Muscle layer of duodenum (tissue), 2 donors: ENCODE data around the gene ELMO1.

ENCODE experiments used
- H3K27ac ChIP-seq: one replicate; pipeline ENCODE4 v1.7.0; 2013; ENCODE audit warnings: mild to moderate bottlenecking, low read length
- H3K27me3 ChIP-seq: one replicate; pipeline ENCODE4 v1.7.0; 2013; ENCODE audit warnings: low read depth, mild to moderate bottlenecking, control low read depth, low read length
- H3K36me3 ChIP-seq, 2 donors: one replicate each; pipeline ENCODE4 v1.7.0; 2013; ENCODE audit warnings: low read length in 2 of 2, control low read depth in 1 of 2, mild to moderate bottlenecking in 1 of 2; ENCODE audit not compliant: insufficient read depth in 2 of 2, control insufficient read depth in 1 of 2
- H3K4me1 ChIP-seq, 2 donors: one replicate each; pipeline ENCODE4 v1.7.0; 2013; ENCODE audit warnings: low read length in 2 of 2, mild to moderate bottlenecking in 2 of 2, control low read depth in 1 of 2, moderate library complexity in 1 of 2; ENCODE audit not compliant: insufficient read depth in 2 of 2, control insufficient read depth in 1 of 2
- H3K4me3 ChIP-seq, 2 donors: one replicate each; pipeline ENCODE4 v1.7.0; 2013; ENCODE audit warnings: low read length in 2 of 2, low read depth in 1 of 2, mild to moderate bottlenecking in 1 of 2
- H3K9me3 ChIP-seq, 2 donors: one replicate each; pipeline ENCODE4 v1.7.0; 2013; ENCODE audit warnings: low read length in 2 of 2, control low read depth in 1 of 2, mild to moderate bottlenecking in 1 of 2; ENCODE audit not compliant: control insufficient read depth in 1 of 2
- donor health status: healthy.

The ELMO1 gene

GRCh38 chr7:37379546-37380277 lies 69.0 kb downstream of the ELMO1 start:
- Histone ChIP-seq H3K4me3 (no peak overlapping the region), H3K4me1 (no peaks in the 10 kb centered on the region), H3K9me3 (peaks cover 0 to 17% of the 10 kb centered on the region in 2 donors), H3K27me3 (no peaks in the 10 kb centered on the region), H3K36me3 (no peaks in the 10 kb centered on the region), H3K27ac (no peak overlapping the region)

- Histone ChIP-seq H3K27ac (no peak overlapping the region), H3K36me3 (no peaks in the 10 kb centered on the region), H3K9me3 (peaks cover 0 to 17% of the 10 kb centered on the region in 2 donors), H3K27me3 (no peaks in the 10 kb centered on the region), H3K4me1 (no peaks in the 10 kb centered on the region), H3K4me3 (no peak overlapping the region)
These were observed 71.4 kb downstream of the ELMO1 start for GRCh38 chr7:37377231-37377630.

- no peaks in the 10 kb centered on the region for H3K36me3 ChIP-seq
- H3K9me3 ChIP-seq: peaks cover 0 to 17% of the 10 kb centered on the region in 2 donors
- H3K27me3 ChIP-seq: no peaks in the 10 kb centered on the region
- no peak overlapping the region for H3K27ac ChIP-seq
- H3K4me3 ChIP-seq: no peak overlapping the region
- H3K4me1 ChIP-seq: no peaks in the 10 kb centered on the region
These were observed 72.3 kb downstream of the ELMO1 start for GRCh38 chr7:37376386-37376785.

- no peaks in the 10 kb centered on the region for H3K4me1 ChIP-seq
- no peak overlapping the region for H3K4me3 ChIP-seq
- H3K36me3 ChIP-seq: no peaks in the 10 kb centered on the region
- peaks cover 0 to 17% of the 10 kb centered on the region in 2 donors for H3K9me3 ChIP-seq
- no peak overlapping the region for H3K27ac ChIP-seq
- H3K27me3 ChIP-seq: no peaks in the 10 kb centered on the region
These were observed 75.9 kb downstream of the ELMO1 start for GRCh38 chr7:37372750-37373149.

GRCh38 chr7:37371755-37372154 lies 76.9 kb downstream of the ELMO1 start:
- Histone ChIP-seq H3K9me3 (peaks cover 0 to 11% of the 10 kb centered on the region in 2 donors), H3K27ac (no peak overlapping the region), H3K27me3 (no peaks in the 10 kb centered on the region)

GRCh38 chr7:37369906-37370305 lies 78.8 kb downstream of the ELMO1 start:
- no peaks in the 10 kb centered on the region for H3K4me1 ChIP-seq
- H3K4me3 ChIP-seq: no peak overlapping the region
- no peaks in the 10 kb centered on the region for H3K27me3 ChIP-seq
- no peaks in the 10 kb centered on the region for H3K9me3 ChIP-seq
- no peaks in the 10 kb centered on the region for H3K36me3 ChIP-seq
- H3K27ac ChIP-seq: no peak overlapping the region

More at GRCh38 chr7:37371755-37372154, 76.9 kb downstream of the ELMO1 start:
- no peaks in the 10 kb centered on the region for H3K36me3 ChIP-seq
- H3K4me3 ChIP-seq: no peak overlapping the region
- H3K4me1 ChIP-seq: no peaks in the 10 kb centered on the region

GRCh38 chr7:37368540-37368939 lies 80.1 kb downstream of the ELMO1 start:
- Histone ChIP-seq H3K4me1 (no peaks in the 10 kb centered on the region), H3K36me3 (no peaks in the 10 kb centered on the region), H3K27ac (no peak overlapping the region), H3K4me3 (no peak overlapping the region), H3K27me3 (no peaks in the 10 kb centered on the region), H3K9me3 (no peaks in the 10 kb centered on the region)

- H3K4me3 ChIP-seq: no peak overlapping the region
- no peaks in the 10 kb centered on the region for H3K4me1 ChIP-seq
- H3K27me3 ChIP-seq: no peaks in the 10 kb centered on the region
- no peak overlapping the region for H3K27ac ChIP-seq
- no peaks in the 10 kb centered on the region for H3K36me3 ChIP-seq
- no peaks in the 10 kb centered on the region for H3K9me3 ChIP-seq
These were observed 81.7 kb downstream of the ELMO1 start for GRCh38 chr7:37367010-37367409.

GRCh38 chr7:37366445-37366844 lies 82.2 kb downstream of the ELMO1 start:
- Histone ChIP-seq H3K4me3 (no peak overlapping the region), H3K27ac (no peak overlapping the region), H3K4me1 (no peaks in the 10 kb centered on the region)

GRCh38 chr7:37365405-37365804 lies 83.3 kb downstream of the ELMO1 start:
- H3K4me3 ChIP-seq: no peak overlapping the region
- no peaks in the 10 kb centered on the region for H3K36me3 ChIP-seq
- no peak overlapping the region for H3K27ac ChIP-seq
- no peaks in the 10 kb centered on the region for H3K4me1 ChIP-seq
- H3K27me3 ChIP-seq: no peaks in the 10 kb centered on the region
- H3K9me3 ChIP-seq: no peaks in the 10 kb centered on the region

More at GRCh38 chr7:37366445-37366844, 82.2 kb downstream of the ELMO1 start:
- Histone ChIP-seq H3K9me3 (no peaks in the 10 kb centered on the region), H3K27me3 (no peaks in the 10 kb centered on the region), H3K36me3 (no peaks in the 10 kb centered on the region)

- Histone ChIP-seq H3K36me3 (no peaks in the 10 kb centered on the region), H3K27me3 (no peaks in the 10 kb centered on the region), H3K4me3 (no peak overlapping the region), H3K27ac (no peak overlapping the region), H3K4me1 (no peaks in the 10 kb centered on the region), H3K9me3 (no peaks in the 10 kb centered on the region)
These were observed 83.8 kb downstream of the ELMO1 start for GRCh38 chr7:37364856-37365255.
